ENCODE results near the gene GAPDH.
A peak's percentile ranks its signal among the peaks of the same experiment; 100 is the strongest.

GAPDH gene

GRCh38 chr12:6532927-6533652, 1.2 kb upstream of the GAPDH start:
- Histone ChIP-seq H3K4me2 (ENCODE audit: insufficient read depth, low read length, poor library complexity, severe bottlenecking) (peak overlapping the region; percentile 91), H3K4ac (ENCODE audit: low read length) (peak overlapping the region; percentile 78), H3K18ac (ENCODE audit: low read length) (peak overlapping the region; percentile 97), H2BK15ac (ENCODE audit: low read length) (peak overlapping the region; percentile 41), H2AFZ (ENCODE audit: low read length) (peak overlapping the region; percentile 97), H3K23ac (ENCODE audit: low read depth, low read length, poor library complexity) (peak overlapping the region; percentile 21), H2AK5ac (ENCODE audit: low read depth, low read length) (peak overlapping the region; percentile 43), H2BK120ac (ENCODE audit: low read depth, low read length) (peak overlapping the region; percentile 65), H4K8ac (ENCODE audit: low read depth, low read length) (peak overlapping the region; percentile 75), H3K9ac (ENCODE audit: low read depth, low read length, poor library complexity) (peak overlapping the region; percentile 89), H3K27me3 (ENCODE audit: control insufficient read depth in 3 of 3, insufficient read depth in 3 of 3, low read depth in 1 of 3, low read length in 3 of 3) (no peaks in the 10 kb centered on the region), H3K9me3 (replicated peaks in 1 of 2; ENCODE audit: control insufficient read depth in 2 of 2, insufficient read depth in 1 of 2, low read depth in 1 of 2, low read length in 2 of 2) (no peaks in the 10 kb centered on the region), H4K91ac (ENCODE audit: low read depth, low read length, poor library complexity) (no peak overlapping the region), H2BK12ac (ENCODE audit: low read length) (peak overlapping the region; percentile 43), H3K36me3 (replicated peaks in 1 of 2; ENCODE audit: control insufficient read depth in 2 of 2, insufficient read depth in 2 of 2, low read length in 2 of 2) (peaks cover 57 to 73% of the 10 kb centered on the region in 2 donors), H3K4me1 (ENCODE audit: control insufficient read depth in 2 of 2, insufficient read depth in 1 of 2, low read depth in 1 of 2, low read length in 2 of 2) (peaks cover 25 to 26% of the 10 kb centered on the region in 2 donors), H3K27ac (replicated peaks; ENCODE audit: low read length) (peak overlapping the region; percentile 98), H3K4me3 (ENCODE audit: low read length in 2 of 2) (peak overlapping the region; percentile 82 to 97), H2BK5ac (ENCODE audit: low read length) (peak overlapping the region; percentile 97), H3K79me1 (ENCODE audit: low read depth, low read length) (peaks cover 11% of the 10 kb centered on the region), H3K14ac (ENCODE audit: low read length) (no peak overlapping the region)
- no peak for DNase-seq (ENCODE audit: low spot score)
- WGBS, 2 donors (ENCODE audit: extremely low coverage in 2 of 2, insufficient read length in 2 of 2, insufficient replicate concordance in 1 of 2): no CpG with 5 or more reads among the region's 14 CpGs

GRCh38 chr12:6533653-6533922, 729 bp upstream of the GAPDH start:
- H3K9me3 ChIP-seq (replicated peaks in 1 of 2; ENCODE audit: control insufficient read depth in 2 of 2, insufficient read depth in 1 of 2, low read depth in 1 of 2, low read length in 2 of 2): no peaks in the 10 kb centered on the region
- H2AFZ ChIP-seq (ENCODE audit: low read length): peak overlapping the region; percentile 97
- peak overlapping the region; percentile 89 for H3K9ac ChIP-seq (ENCODE audit: low read depth, low read length, poor library complexity)
- peak overlapping the region; percentile 41 for H2BK15ac ChIP-seq (ENCODE audit: low read length)
- H3K18ac ChIP-seq (ENCODE audit: low read length): peak overlapping the region; percentile 97
- peak overlapping the region; percentile 70 for H4K8ac ChIP-seq (ENCODE audit: low read depth, low read length)
- peak overlapping the region; percentile 91 for H3K4me2 ChIP-seq (ENCODE audit: insufficient read depth, low read length, poor library complexity, severe bottlenecking)
- peak overlapping the region; percentile 43 for H2BK12ac ChIP-seq (ENCODE audit: low read length)
- peak overlapping the region; percentile 98 for H3K27ac ChIP-seq (replicated peaks; ENCODE audit: low read length)
- WGBS, 2 donors (ENCODE audit: extremely low coverage in 2 of 2, insufficient read length in 2 of 2, insufficient replicate concordance in 1 of 2): no CpG with 5 or more reads among the region's 9 CpGs
- no peak overlapping the region for H3K23ac ChIP-seq (ENCODE audit: low read depth, low read length, poor library complexity)
- H2BK120ac ChIP-seq (ENCODE audit: low read depth, low read length): peak overlapping the region; percentile 65
- no peak overlapping the region for H4K91ac ChIP-seq (ENCODE audit: low read depth, low read length, poor library complexity)
- H3K4me3 ChIP-seq (ENCODE audit: low read length in 2 of 2): peak overlapping the region; percentile 82 to 97
- H2AK5ac ChIP-seq (ENCODE audit: low read depth, low read length): peak overlapping the region; percentile 43
- peaks cover 11% of the 10 kb centered on the region for H3K79me1 ChIP-seq (ENCODE audit: low read depth, low read length)
- H2BK5ac ChIP-seq (ENCODE audit: low read length): peak overlapping the region; percentile 97
- H3K4ac ChIP-seq (ENCODE audit: low read length): peak overlapping the region; percentile 78
- H3K14ac ChIP-seq (ENCODE audit: low read length): no peak overlapping the region
- peaks cover 25 to 26% of the 10 kb centered on the region in 2 donors for H3K4me1 ChIP-seq (ENCODE audit: control insufficient read depth in 2 of 2, insufficient read depth in 1 of 2, low read depth in 1 of 2, low read length in 2 of 2)
- no peaks in the 10 kb centered on the region for H3K27me3 ChIP-seq (ENCODE audit: control insufficient read depth in 3 of 3, insufficient read depth in 3 of 3, low read depth in 1 of 3, low read length in 3 of 3)
- peak; percentile 84 for DNase-seq (ENCODE audit: low spot score)
- peaks cover 57 to 73% of the 10 kb centered on the region in 2 donors for H3K36me3 ChIP-seq (replicated peaks in 1 of 2; ENCODE audit: control insufficient read depth in 2 of 2, insufficient read depth in 2 of 2, low read length in 2 of 2)

GRCh38 chr12:6534695-6534944, 303 bp downstream of the GAPDH start:
- H2AFZ ChIP-seq (ENCODE audit: low read length): peak overlapping the region; percentile 97
- H2BK5ac ChIP-seq (ENCODE audit: low read length): peak overlapping the region; percentile 97
- peaks cover 11% of the 10 kb centered on the region for H3K79me1 ChIP-seq (ENCODE audit: low read depth, low read length)
- H3K9ac ChIP-seq (ENCODE audit: low read depth, low read length, poor library complexity): peak overlapping the region; percentile 99
- no CpG with 5 or more reads among the region's 25 CpGs for WGBS, 2 donors (ENCODE audit: extremely low coverage in 2 of 2, insufficient read length in 2 of 2, insufficient replicate concordance in 1 of 2)
- peaks cover 51 to 67% of the 10 kb centered on the region in 2 donors for H3K36me3 ChIP-seq (replicated peaks in 1 of 2; ENCODE audit: control insufficient read depth in 2 of 2, insufficient read depth in 2 of 2, low read length in 2 of 2)
- H2BK15ac ChIP-seq (ENCODE audit: low read length): peak overlapping the region; percentile 17
- no peak for DNase-seq (ENCODE audit: low spot score)
- H4K91ac ChIP-seq (ENCODE audit: low read depth, low read length, poor library complexity): no peak overlapping the region
- no peaks in the 10 kb centered on the region for H3K27me3 ChIP-seq (ENCODE audit: control insufficient read depth in 3 of 3, insufficient read depth in 3 of 3, low read depth in 1 of 3, low read length in 3 of 3)
- peak overlapping the region; percentile 98 for H2AK5ac ChIP-seq (ENCODE audit: low read depth, low read length)
- H3K14ac ChIP-seq (ENCODE audit: low read length): peak overlapping the region; percentile 99
- peak overlapping the region; percentile 97 to 99 for H3K4me3 ChIP-seq (ENCODE audit: low read length in 2 of 2)
- peak overlapping the region; percentile 79 for H3K27ac ChIP-seq (replicated peaks; ENCODE audit: low read length)
- H3K4ac ChIP-seq (ENCODE audit: low read length): no peak overlapping the region
- H3K23ac ChIP-seq (ENCODE audit: low read depth, low read length, poor library complexity): peak overlapping the region; percentile 99
- H3K4me1 ChIP-seq (ENCODE audit: control insufficient read depth in 2 of 2, insufficient read depth in 1 of 2, low read depth in 1 of 2, low read length in 2 of 2): peaks cover 25 to 26% of the 10 kb centered on the region in 2 donors
- peak overlapping the region; percentile 41 for H3K4me2 ChIP-seq (ENCODE audit: insufficient read depth, low read length, poor library complexity, severe bottlenecking)
- H4K8ac ChIP-seq (ENCODE audit: low read depth, low read length): no peak overlapping the region
- no peaks in the 10 kb centered on the region for H3K9me3 ChIP-seq (replicated peaks in 1 of 2; ENCODE audit: control insufficient read depth in 2 of 2, insufficient read depth in 1 of 2, low read depth in 1 of 2, low read length in 2 of 2)
- H2BK120ac ChIP-seq (ENCODE audit: low read depth, low read length): peak overlapping the region; percentile 7
- peak overlapping the region; percentile 41 for H2BK12ac ChIP-seq (ENCODE audit: low read length)
- H3K18ac ChIP-seq (ENCODE audit: low read length): peak overlapping the region; percentile 98

GRCh38 chr12:6534945-6535696, 804 bp downstream of the GAPDH start:
- H2AFZ ChIP-seq (ENCODE audit: low read length): no peak overlapping the region
- no CpG with 5 or more reads among the region's 52 CpGs for WGBS, 2 donors (ENCODE audit: extremely low coverage in 2 of 2, insufficient read length in 2 of 2, insufficient replicate concordance in 1 of 2)
- H4K8ac ChIP-seq (ENCODE audit: low read depth, low read length): no peak overlapping the region
- H3K18ac ChIP-seq (ENCODE audit: low read length): peak overlapping the region; percentile 98
- peak overlapping the region; percentile 79 for H3K27ac ChIP-seq (replicated peaks; ENCODE audit: low read length)
- H3K79me1 ChIP-seq (ENCODE audit: low read depth, low read length): peaks cover 11% of the 10 kb centered on the region
- DNase-seq (ENCODE audit: low spot score): peak; percentile 71
- H3K9me3 ChIP-seq (replicated peaks in 1 of 2; ENCODE audit: control insufficient read depth in 2 of 2, insufficient read depth in 1 of 2, low read depth in 1 of 2, low read length in 2 of 2): no peaks in the 10 kb centered on the region
- peak overlapping the region; percentile 85 for H3K4me2 ChIP-seq (ENCODE audit: insufficient read depth, low read length, poor library complexity, severe bottlenecking)
- peak overlapping the region; percentile 97 for H2BK5ac ChIP-seq (ENCODE audit: low read length)
- peak overlapping the region; percentile 99 for H3K14ac ChIP-seq (ENCODE audit: low read length)
- no peaks in the 10 kb centered on the region for H3K27me3 ChIP-seq (ENCODE audit: control insufficient read depth in 3 of 3, insufficient read depth in 3 of 3, low read depth in 1 of 3, low read length in 3 of 3)
- no peak overlapping the region for H4K91ac ChIP-seq (ENCODE audit: low read depth, low read length, poor library complexity)
- peaks cover 26% of the 10 kb centered on the region in 2 donors for H3K4me1 ChIP-seq (ENCODE audit: control insufficient read depth in 2 of 2, insufficient read depth in 1 of 2, low read depth in 1 of 2, low read length in 2 of 2)
- H3K4me3 ChIP-seq (ENCODE audit: low read length in 2 of 2): peak overlapping the region; percentile 97 to 99
- no peak overlapping the region for H3K4ac ChIP-seq (ENCODE audit: low read length)
- peak overlapping the region; percentile 99 for H3K9ac ChIP-seq (ENCODE audit: low read depth, low read length, poor library complexity)
- peak overlapping the region; percentile 17 for H2BK15ac ChIP-seq (ENCODE audit: low read length)
- peak overlapping the region; percentile 98 for H2AK5ac ChIP-seq (ENCODE audit: low read depth, low read length)
- H3K36me3 ChIP-seq (replicated peaks in 1 of 2; ENCODE audit: control insufficient read depth in 2 of 2, insufficient read depth in 2 of 2, low read length in 2 of 2): peaks cover 51 to 62% of the 10 kb centered on the region in 2 donors
- H2BK120ac ChIP-seq (ENCODE audit: low read depth, low read length): peak overlapping the region; percentile 7
- H3K23ac ChIP-seq (ENCODE audit: low read depth, low read length, poor library complexity): peak overlapping the region; percentile 99
- peak overlapping the region; percentile 41 for H2BK12ac ChIP-seq (ENCODE audit: low read length)
